ENCODE results near the gene SNX13. TPM values are rescaled to one million over a fixed set of nuclear protein-coding genes. Genes with fewer than 3 reads are reported as not detected.

The SNX13 gene
- total and polyA plus RNA-seq, 3 experiments from 2014 or later = 9.2 to 26.3 (median 23.4) TPM

DNA sequence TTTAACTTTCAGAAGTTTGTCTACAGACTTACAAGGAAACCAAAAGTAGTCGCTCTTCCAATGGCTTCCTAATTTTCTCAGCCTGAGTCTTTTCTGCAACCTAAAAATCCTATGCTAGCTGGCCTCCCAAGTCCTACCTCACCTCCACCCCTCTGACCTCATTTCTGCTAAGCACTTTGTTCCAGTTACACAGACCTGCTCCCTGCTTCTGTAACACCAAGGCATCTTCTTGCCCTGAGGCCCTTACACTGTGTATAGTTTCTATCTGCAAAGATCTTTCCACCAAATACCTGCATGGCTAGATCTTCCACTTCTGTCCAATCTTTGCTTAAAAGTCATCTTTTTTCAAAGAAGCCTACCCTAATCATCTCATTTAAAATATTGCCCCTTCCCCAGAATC is 1.9 kb upstream of the SNX13 start:
- Histone ChIP-seq H3K9me3 (ENCODE audit: low read length) (no peaks in the 10 kb centered on the region), H3K36me3 (ENCODE audit: insufficient read depth, low read length) (no peaks in the 10 kb centered on the region), H3K27me3 (ENCODE audit: insufficient read depth, low read length, poor library complexity, severe bottlenecking) (no peaks in the 10 kb centered on the region), H3K4me1 (ENCODE audit: insufficient read depth, low read length) (peaks cover 30% of the 10 kb centered on the region), H3K4me3 (ENCODE audit: low read length) (no peak overlapping the region), H3K27ac (ENCODE audit: low read depth, low read length) (no peak overlapping the region)
- peak overlapping the region in 2 of 8 donors; percentile 38 to 94 for H3K27ac Mint-ChIP-seq
- CTCF ChIA-PET = interaction anchor here (0.6 kb wide), 1 partner anchor 959 kb away, joined by 3 read pairs; no protein-coding TSS in a partner anchor
- no peaks in the 10 kb centered on the region for H3K9me3 Mint-ChIP-seq
- POLR2A ChIA-PET = no interaction called here
- H3K27me3 Mint-ChIP-seq = no peaks in the 10 kb centered on the region
- peaks cover 35 to 52% (median 47%) of the 10 kb centered on the region in 3 donors for H3K4me1 Mint-ChIP-seq
- no peak for DNase-seq
- H3K36me3 Mint-ChIP-seq = peaks cover 0 to 14% (median 1%) of the 10 kb centered on the region in 3 donors
- H3K4me3 Mint-ChIP-seq = peak overlapping the region in 4 of 7 donors; percentile 27 to 97 (median 48)

DNA sequence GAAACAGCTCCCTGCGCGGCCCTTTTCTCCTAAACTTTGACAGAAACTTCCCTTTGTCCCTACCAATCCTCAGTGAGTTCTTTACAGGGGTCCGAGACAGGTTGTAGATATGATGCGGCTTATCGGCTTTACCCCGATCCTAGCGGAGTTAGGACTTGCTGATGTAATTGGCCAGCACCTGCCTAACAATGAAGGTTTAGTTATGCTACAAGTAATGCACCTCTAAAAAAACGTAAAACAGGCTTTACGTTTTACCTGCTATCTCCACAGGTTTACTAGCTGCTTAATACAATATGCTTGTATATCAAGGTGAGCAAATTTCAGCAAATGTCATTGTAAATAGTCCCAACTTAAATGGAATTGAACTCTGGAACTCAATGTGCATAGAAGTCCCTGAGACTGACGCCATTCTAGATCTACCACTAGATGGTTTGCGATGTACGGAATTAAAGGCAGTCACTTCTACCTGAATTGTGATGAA is 697 bp upstream of the SNX13 start:
- Mint-ChIP-seq H3K27me3 (no peaks in the 10 kb centered on the region), H3K27ac (peak overlapping the region; percentile 93 to 100 (median 98)), H3K9me3 (no peaks in the 10 kb centered on the region), H3K4me1 (peaks cover 38 to 54% (median 47%) of the 10 kb centered on the region in 3 donors), H3K4me3 (peak overlapping the region; percentile 94 to 99 (median 98)), H3K36me3 (peaks cover 0 to 17% (median 1%) of the 10 kb centered on the region in 3 donors)
- peak in 2 of 5 donors; percentile 14 to 31 for DNase-seq
- peak overlapping the region; percentile 94 for H3K27ac ChIP-seq (ENCODE audit: low read depth, low read length)
- H3K4me1 ChIP-seq (ENCODE audit: insufficient read depth, low read length) = peaks cover 33% of the 10 kb centered on the region
- POLR2A ChIA-PET = no interaction called here
- peak overlapping the region; percentile 87 for H3K4me3 ChIP-seq (ENCODE audit: low read length)
- no peaks in the 10 kb centered on the region for H3K36me3 ChIP-seq (ENCODE audit: insufficient read depth, low read length)
- no peaks in the 10 kb centered on the region for H3K9me3 ChIP-seq (ENCODE audit: low read length)
- H3K27me3 ChIP-seq (ENCODE audit: insufficient read depth, low read length, poor library complexity, severe bottlenecking) = no peaks in the 10 kb centered on the region
- CTCF ChIA-PET = no interaction called here

DNA sequence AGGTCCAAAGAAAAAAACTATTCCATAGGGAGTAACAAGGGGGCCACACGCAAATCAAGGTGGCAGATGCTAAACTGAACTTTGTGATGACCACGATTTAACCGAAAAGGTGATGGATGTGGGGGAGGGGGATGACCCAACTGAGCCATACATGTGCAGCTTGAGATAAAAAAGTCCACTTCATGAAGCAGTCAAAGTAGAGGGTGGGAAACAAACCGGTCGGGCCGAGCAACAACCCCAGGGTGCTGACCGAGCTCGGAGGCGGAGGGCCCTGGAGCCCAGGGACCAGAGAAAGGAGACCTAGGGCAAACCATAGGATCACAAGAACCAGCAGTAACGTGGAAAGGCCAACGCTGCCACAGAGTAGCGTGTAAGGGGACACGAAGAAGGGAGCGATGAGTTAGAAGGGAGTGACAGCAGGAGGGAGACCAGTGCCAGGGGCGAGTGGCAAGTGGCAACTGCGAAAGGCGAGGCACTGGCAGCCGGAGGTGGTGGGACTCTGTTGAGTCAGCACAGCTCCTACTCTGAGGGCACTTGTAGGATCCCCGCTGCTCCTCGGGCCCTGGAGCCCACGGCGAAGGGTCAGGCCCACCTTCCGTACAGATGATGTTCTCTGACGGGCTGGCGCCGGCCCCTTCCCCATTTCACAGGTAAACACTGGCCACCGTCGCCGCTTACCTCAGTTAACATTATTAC is 540 bp downstream of the SNX13 start:
- H3K9me3 Mint-ChIP-seq = no peaks in the 10 kb centered on the region
- H3K4me1 ChIP-seq (ENCODE audit: insufficient read depth, low read length) = peaks cover 42% of the 10 kb centered on the region
- DNase-seq = peak in 4 of 5 donors; percentile 33 to 69 (median 50)
- H3K27ac Mint-ChIP-seq = peak overlapping the region; percentile 93 to 100 (median 98)
- peak overlapping the region; percentile 94 to 99 (median 98) for H3K4me3 Mint-ChIP-seq
- no peaks in the 10 kb centered on the region for H3K36me3 ChIP-seq (ENCODE audit: insufficient read depth, low read length)
- H3K27me3 Mint-ChIP-seq = no peaks in the 10 kb centered on the region
- CTCF ChIA-PET = no interaction called here
- H3K4me3 ChIP-seq (ENCODE audit: low read length) = peak overlapping the region; percentile 87
- H3K36me3 Mint-ChIP-seq = peaks cover 0 to 20% (median 4%) of the 10 kb centered on the region in 3 donors
- POLR2A ChIA-PET = no interaction called here
- no peaks in the 10 kb centered on the region for H3K9me3 ChIP-seq (ENCODE audit: low read length)
- peak overlapping the region; percentile 94 for H3K27ac ChIP-seq (ENCODE audit: low read depth, low read length)
- H3K27me3 ChIP-seq (ENCODE audit: insufficient read depth, low read length, poor library complexity, severe bottlenecking) = no peaks in the 10 kb centered on the region
- H3K4me1 Mint-ChIP-seq = peaks cover 45 to 66% (median 57%) of the 10 kb centered on the region in 3 donors

DNA sequence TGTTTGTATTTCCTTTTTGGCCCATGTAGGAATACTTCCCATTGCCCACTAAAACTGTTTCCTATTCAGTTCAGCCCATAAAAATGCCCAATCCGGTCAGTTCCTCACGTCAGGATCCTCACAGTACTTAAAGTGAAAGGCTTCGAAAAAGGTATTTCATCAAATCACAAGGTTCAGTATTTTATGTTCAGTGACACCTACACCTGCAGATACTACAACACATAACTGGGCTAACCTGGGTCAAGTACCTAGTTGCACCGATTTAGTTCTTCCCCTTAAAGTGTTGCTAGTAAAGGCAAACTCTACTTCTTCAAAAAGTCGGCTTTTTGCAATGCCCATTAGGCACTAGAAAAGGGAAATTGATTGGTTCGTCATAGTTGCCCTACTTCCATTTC is 1.1 kb downstream of the SNX13 start:
- CTCF ChIA-PET = no interaction called here
- peak overlapping the region; percentile 93 to 100 (median 98) for H3K27ac Mint-ChIP-seq
- Histone ChIP-seq H3K27me3 (ENCODE audit: insufficient read depth, low read length, poor library complexity, severe bottlenecking) (no peaks in the 10 kb centered on the region), H3K36me3 (ENCODE audit: insufficient read depth, low read length) (no peaks in the 10 kb centered on the region), H3K4me3 (ENCODE audit: low read length) (peak overlapping the region; percentile 87), H3K9me3 (ENCODE audit: low read length) (no peaks in the 10 kb centered on the region), H3K4me1 (ENCODE audit: insufficient read depth, low read length) (peaks cover 48% of the 10 kb centered on the region), H3K27ac (ENCODE audit: low read depth, low read length) (peak overlapping the region; percentile 94)
- peaks cover 50 to 71% (median 62%) of the 10 kb centered on the region in 3 donors for H3K4me1 Mint-ChIP-seq
- no peaks in the 10 kb centered on the region for H3K9me3 Mint-ChIP-seq
- H3K4me3 Mint-ChIP-seq = peak overlapping the region; percentile 94 to 99 (median 98)
- peaks cover 0 to 20% (median 4%) of the 10 kb centered on the region in 3 donors for H3K36me3 Mint-ChIP-seq
- DNase-seq = peak in 1 of 5 donors; percentile 23
- H3K27me3 Mint-ChIP-seq = no peaks in the 10 kb centered on the region
- POLR2A ChIA-PET = no interaction called here

DNA sequence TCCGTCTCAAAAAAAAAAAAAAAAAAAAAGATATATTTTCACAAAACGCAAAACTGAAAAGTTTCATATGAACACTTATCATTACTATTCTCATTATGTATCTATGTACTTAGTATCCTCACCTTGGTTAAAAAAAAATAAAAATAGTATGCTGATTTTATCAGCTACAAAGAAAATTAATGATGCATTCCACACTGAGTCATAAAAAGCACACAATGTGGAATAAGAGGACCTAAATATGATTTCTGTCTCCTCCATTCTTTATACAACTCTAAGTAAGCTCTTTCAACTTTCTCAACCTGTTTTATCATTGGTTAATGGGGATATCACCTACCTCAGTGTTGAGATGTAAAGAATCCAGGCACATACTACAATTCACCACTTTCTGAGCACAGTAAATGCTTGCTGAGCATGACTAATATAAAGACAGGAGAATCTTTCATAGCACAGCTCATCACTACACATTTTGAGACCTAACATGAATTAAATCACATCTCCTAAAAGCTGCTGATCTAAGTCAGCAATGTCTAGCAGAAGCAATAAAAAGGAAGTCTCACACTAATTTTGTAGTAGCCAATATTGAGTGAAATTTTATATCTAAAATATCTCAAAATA is 2.7 kb downstream of the SNX13 start:
- POLR2A ChIA-PET = interaction anchor here (1.1 kb wide), 1 partner anchor 1771 kb away, joined by 3 read pairs; the partner anchor contains the start of gene POLR1F
- H3K27me3 ChIP-seq (ENCODE audit: insufficient read depth, low read length, poor library complexity, severe bottlenecking) = no peaks in the 10 kb centered on the region
- peaks cover 56% of the 10 kb centered on the region for H3K4me1 ChIP-seq (ENCODE audit: insufficient read depth, low read length)
- Mint-ChIP-seq H3K4me1 (peaks cover 61 to 84% (median 78%) of the 10 kb centered on the region in 3 donors), H3K9me3 (no peaks in the 10 kb centered on the region), H3K27me3 (no peaks in the 10 kb centered on the region), H3K4me3 (peak overlapping the region; percentile 19 to 99 (median 57)), H3K36me3 (peaks cover 0 to 20% (median 6%) of the 10 kb centered on the region in 3 donors), H3K27ac (peak overlapping the region in 7 of 8 donors; percentile 1 to 93 (median 37))
- CTCF ChIA-PET = no interaction called here
- H3K4me3 ChIP-seq (ENCODE audit: low read length) = no peak overlapping the region
- no peaks in the 10 kb centered on the region for H3K9me3 ChIP-seq (ENCODE audit: low read length)
- no peak for DNase-seq
- no peaks in the 10 kb centered on the region for H3K36me3 ChIP-seq (ENCODE audit: insufficient read depth, low read length)
- no peak overlapping the region for H3K27ac ChIP-seq (ENCODE audit: low read depth, low read length)

DNA sequence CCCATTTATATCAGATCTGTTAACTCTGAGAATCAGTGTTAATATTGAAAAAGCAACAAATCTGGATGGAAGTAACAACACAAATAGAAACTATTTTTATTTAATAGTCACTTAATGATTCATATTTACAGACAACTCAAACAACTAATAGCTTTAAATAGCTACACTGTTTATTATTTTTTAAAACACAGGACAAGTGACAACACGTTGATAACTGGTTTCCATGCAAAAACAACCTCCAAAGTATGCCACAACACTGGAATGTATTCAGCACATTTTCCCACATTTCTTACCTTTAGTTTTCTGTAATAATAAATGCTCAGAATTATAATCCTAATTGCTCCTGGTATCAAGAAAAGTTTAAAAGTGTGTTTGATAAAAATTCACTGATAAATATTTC is 4.0 kb downstream of the SNX13 start:
- Mint-ChIP-seq H3K27ac (no peak overlapping the region), H3K4me3 (peak overlapping the region in 1 of 7 donors; percentile 66), H3K36me3 (peaks cover 0 to 20% (median 6%) of the 10 kb centered on the region in 3 donors), H3K9me3 (no peaks in the 10 kb centered on the region), H3K4me1 (peaks cover 66 to 84% (median 81%) of the 10 kb centered on the region in 3 donors), H3K27me3 (no peaks in the 10 kb centered on the region)
- peaks cover 58% of the 10 kb centered on the region for H3K4me1 ChIP-seq (ENCODE audit: insufficient read depth, low read length)
- ChIA-PET POLR2A (no interaction called here), CTCF (no interaction called here)
- H3K9me3 ChIP-seq (ENCODE audit: low read length) = no peaks in the 10 kb centered on the region
- no peaks in the 10 kb centered on the region for H3K27me3 ChIP-seq (ENCODE audit: insufficient read depth, low read length, poor library complexity, severe bottlenecking)
- no peak for DNase-seq
- H3K4me3 ChIP-seq (ENCODE audit: low read length) = no peak overlapping the region
- H3K27ac ChIP-seq (ENCODE audit: low read depth, low read length) = no peak overlapping the region
- no peaks in the 10 kb centered on the region for H3K36me3 ChIP-seq (ENCODE audit: insufficient read depth, low read length)

DNA sequence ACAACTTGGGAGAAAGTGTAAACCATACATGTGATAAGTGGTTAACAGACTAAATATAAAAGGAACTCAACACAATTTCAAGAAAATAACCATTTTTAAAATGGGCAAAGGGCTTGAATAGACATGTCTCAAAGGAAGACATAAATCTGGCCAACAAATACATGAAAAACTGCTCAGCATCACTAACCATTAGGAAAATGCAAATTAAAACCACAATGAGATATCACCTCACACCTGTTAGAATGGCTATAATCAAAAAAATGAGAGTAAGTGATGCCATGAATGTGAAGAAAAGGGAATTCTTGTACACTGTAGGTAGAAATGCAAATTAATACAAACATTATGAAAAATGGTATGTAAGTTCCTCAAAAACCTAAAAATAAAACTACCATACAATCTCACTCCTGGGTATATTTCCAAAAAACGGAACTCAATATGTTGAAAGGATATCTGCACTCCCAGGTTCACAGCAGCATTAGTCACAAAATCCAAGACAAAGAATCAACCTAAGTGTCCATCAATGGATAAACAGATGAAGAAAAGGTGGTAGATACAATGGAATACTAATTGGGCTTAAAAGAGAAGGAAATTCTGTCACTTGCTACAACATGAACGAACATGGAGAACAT is 5.6 kb downstream of the SNX13 start:
- H3K27ac ChIP-seq (ENCODE audit: low read depth, low read length) = no peak overlapping the region
- ChIA-PET CTCF (no interaction called here), POLR2A (interaction anchor here (0.6 kb wide), 1 partner anchor 15 kb away, joined by 8 read pairs; no protein-coding TSS in a partner anchor)
- H3K4me3 ChIP-seq (ENCODE audit: low read length) = no peak overlapping the region
- peak overlapping the region in 4 of 7 donors; percentile 10 to 56 (median 30) for H3K4me3 Mint-ChIP-seq
- peaks cover 0 to 10% (median 6%) of the 10 kb centered on the region in 3 donors for H3K36me3 Mint-ChIP-seq
- no peaks in the 10 kb centered on the region for H3K27me3 Mint-ChIP-seq
- H3K27ac Mint-ChIP-seq = no peak overlapping the region
- H3K9me3 Mint-ChIP-seq = no peaks in the 10 kb centered on the region
- no peaks in the 10 kb centered on the region for H3K27me3 ChIP-seq (ENCODE audit: insufficient read depth, low read length, poor library complexity, severe bottlenecking)
- peaks cover 72 to 94% (median 91%) of the 10 kb centered on the region in 3 donors for H3K4me1 Mint-ChIP-seq
- H3K9me3 ChIP-seq (ENCODE audit: low read length) = no peaks in the 10 kb centered on the region
- peaks cover 62% of the 10 kb centered on the region for H3K4me1 ChIP-seq (ENCODE audit: insufficient read depth, low read length)
- no peak for DNase-seq
- H3K36me3 ChIP-seq (ENCODE audit: insufficient read depth, low read length) = no peaks in the 10 kb centered on the region

Data from CD8-positive, alpha-beta memory T cell (primary cell).